Right ventricle myocardium superior (tissue), 1 donor: ENCODE measurements around the gene NDFIP1. TPM values are rescaled to one million over a fixed set of nuclear protein-coding genes. Genes with fewer than 3 reads are reported as not detected.
"Not testable (repeated sequence)": the region's sequence is repeated elsewhere in the genome, so short reads cannot be mapped to it uniquely, and the experiment has no call there.

Source experiments
- ATAC-seq: fragments of 200-7000 bp; cut with Tn5 transposase; one replicate; pipeline ENCODE4 v1.9.1; 2020; ENCODE audit warnings: mild to moderate bottlenecking; ENCODE audit not compliant: poor library complexity
- DNase-seq: peaks from one replicate; pipeline ENCODE4 v3.0.0-alpha.2; 2020
- intact Hi-C: fragments of 100-400 bp; cut with DNase I; formaldehyde crosslinking; loops from one replicate; pipeline ENCODE4 v1.11.2; 2022
- total RNA-seq: library from RNA; stranded (reverse); fragmentation: NEBNext Ultra II Directional; extraction: Animal tissue kit (Norgen Biotek cat#: 25700); gene quantifications from one replicate; pipeline ENCODE4 v1.2.1, GENCODE V29; 2021
- donor health status: DM: no; HTN: yes; CAD: no; lungs with severe emphysema.

The NDFIP1 gene
- total RNA-seq, 1 donor from 2014 or later, result 50.7 TPM

GRCh38 chr5:142087920-142088679 lies 20.5 kb upstream of the NDFIP1 start:
- no peak for ATAC-seq
- no peak for DNase-seq
- intact Hi-C loops, result no loop called here

- ATAC-seq, intact Hi-C loops, DNase-seq: not testable (repeated sequence)
These were observed 19.6 kb upstream of the NDFIP1 start for GRCh38 chr5:142088855-142089479.

DNA sequence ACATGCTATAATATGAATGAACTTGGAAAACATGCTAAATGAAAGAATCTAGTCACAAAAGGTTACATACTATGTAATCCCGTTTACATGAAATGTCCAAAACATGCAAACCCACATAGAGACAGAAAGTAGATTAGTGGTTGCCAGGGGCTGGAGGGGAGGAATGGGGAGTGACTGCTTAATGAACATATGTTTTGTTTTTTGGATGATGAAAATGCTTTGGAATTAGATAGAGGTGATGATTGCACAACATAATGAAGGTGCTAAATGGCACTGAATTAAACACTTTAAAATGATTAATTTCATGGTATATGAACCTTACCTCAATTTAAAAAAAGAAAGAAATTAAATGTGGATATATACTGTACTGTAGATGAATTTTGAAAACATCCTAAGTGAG lies 17.6 kb upstream of the NDFIP1 start:
- no peak for DNase-seq
- intact Hi-C loops, result no loop called here
- no peak for ATAC-seq

GRCh38 chr5:142091922-142092321 lies 16.7 kb upstream of the NDFIP1 start:
- intact Hi-C loops, result no loop called here
- no peak for DNase-seq
- ATAC-seq, result no peak

DNA sequence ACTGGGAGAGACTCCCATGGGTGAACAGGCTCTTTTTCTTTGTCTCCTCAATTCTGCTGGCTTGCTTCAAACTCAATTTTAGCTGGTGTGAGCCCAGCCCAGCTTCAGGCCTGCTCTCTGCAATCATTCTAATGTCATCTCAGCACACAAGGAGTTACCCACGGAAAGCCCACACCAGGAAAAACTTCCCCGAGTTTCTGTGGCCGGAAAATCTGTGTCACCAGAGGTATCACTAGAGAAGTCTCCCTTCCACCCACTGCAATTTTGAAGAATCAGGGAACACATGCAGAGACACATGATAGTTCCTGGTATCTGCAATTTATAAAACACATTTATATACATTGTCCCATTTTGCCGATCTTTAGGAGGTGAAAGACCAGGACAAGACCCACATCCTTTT lies 13.5 kb upstream of the NDFIP1 start:
- no peak for DNase-seq
- intact Hi-C loops, result no loop called here
- ATAC-seq, result peak; percentile 51

GRCh38 chr5:142095651-142096330 lies 12.8 kb upstream of the NDFIP1 start:
- intact Hi-C loops, result no loop called here
- DNase-seq, result no peak

DNA sequence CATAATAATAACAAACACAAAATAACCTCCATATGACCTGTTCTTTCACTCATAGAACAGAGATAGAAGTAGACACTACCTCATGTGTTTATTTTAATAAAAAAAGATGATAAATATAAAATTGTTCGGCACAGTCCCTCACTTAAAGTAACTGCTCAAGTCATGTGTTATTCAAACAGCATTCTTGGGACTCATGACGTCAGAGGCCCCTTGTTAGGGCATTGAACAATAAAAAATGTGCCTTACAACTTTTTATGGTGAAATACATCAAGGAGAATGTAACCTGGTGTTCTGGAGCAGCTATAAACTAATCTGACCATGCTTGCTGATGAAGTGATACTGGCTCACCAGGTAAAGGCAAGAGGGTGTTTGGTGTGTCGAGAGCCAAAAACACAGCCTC lies 12.2 kb upstream of the NDFIP1 start:
- ATAC-seq, result no peak
- DNase-seq, result no peak
- intact Hi-C loops, result no loop called here

More at GRCh38 chr5:142095651-142096330, 12.8 kb upstream of the NDFIP1 start:
- ATAC-seq, result peak; percentile 95

- ATAC-seq (no peak), DNase-seq (no peak)
- intact Hi-C loops, result no loop called here
These were observed 10.9 kb upstream of the NDFIP1 start for GRCh38 chr5:142097681-142098080.

- no peak for ATAC-seq
- DNase-seq, result no peak
- intact Hi-C loops, result no loop called here
These were observed 10.3 kb upstream of the NDFIP1 start for GRCh38 chr5:142098275-142098674.

- ATAC-seq (no peak), DNase-seq (no peak)
- intact Hi-C loops, result no loop called here
These were observed 9.6 kb upstream of the NDFIP1 start for GRCh38 chr5:142098931-142099330.

DNA sequence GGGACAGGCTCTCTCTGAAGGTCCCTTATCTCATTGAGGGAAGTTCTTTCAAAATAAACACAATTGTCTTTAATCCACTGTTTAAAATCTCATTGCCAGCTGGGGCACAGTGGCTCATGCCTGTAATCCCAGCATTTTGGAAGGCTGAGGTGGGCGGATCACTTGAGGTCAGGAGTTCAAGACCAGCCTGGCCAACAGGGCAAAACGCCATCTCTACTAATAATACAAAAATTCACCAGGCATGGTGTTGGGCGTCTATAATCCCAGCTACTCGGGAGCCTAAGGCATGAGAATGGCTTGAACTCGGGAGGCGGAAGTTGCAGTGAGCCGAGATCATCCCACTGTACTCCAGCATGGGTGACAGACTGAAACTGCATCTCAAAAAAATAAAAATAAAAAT lies 8.3 kb upstream of the NDFIP1 start:
- DNase-seq, result no peak
- intact Hi-C loops, result no loop called here
- no peak for ATAC-seq

GRCh38 chr5:142102980-142103740 lies 5.4 kb upstream of the NDFIP1 start:
- intact Hi-C loops, result no loop called here
- no peak for DNase-seq

DNA sequence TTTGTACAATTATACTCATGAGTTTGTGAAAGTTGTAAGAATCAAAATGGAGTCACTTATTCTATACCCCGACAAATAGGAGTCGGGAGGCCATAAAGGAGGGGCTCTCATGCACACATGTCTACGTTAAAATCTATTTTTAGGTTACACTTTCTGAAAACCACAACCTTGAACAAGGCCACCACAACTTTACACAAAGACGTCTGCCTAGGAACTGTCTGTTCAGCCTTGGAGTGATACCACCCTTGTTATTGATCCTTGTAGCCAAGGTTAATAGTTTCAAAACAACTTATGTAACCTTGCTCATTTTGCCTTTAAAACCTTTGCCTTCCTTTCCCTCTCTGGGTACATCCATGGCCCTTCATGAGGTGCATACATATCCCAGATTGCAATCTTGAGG lies 4.1 kb upstream of the NDFIP1 start:
- ATAC-seq (no peak), DNase-seq (no peak)
- intact Hi-C loops, result no loop called here

More at GRCh38 chr5:142102980-142103740, 5.4 kb upstream of the NDFIP1 start:
- ATAC-seq, result no peak

GRCh38 chr5:142106061-142106460 lies 2.5 kb upstream of the NDFIP1 start:
- no peak for DNase-seq
- ATAC-seq, result peak; percentile 11
- intact Hi-C loops, result loop anchor here (5.0 kb wide), 1 partner anchor 94 kb away; the partner anchor contains the start of gene GNPDA1

GRCh38 chr5:142107036-142107735 lies 1.4 kb upstream of the NDFIP1 start:
- ATAC-seq, result no peak
- intact Hi-C loops, result loop anchor here (5.0 kb wide), 1 partner anchor 95 kb away; the partner anchor contains the start of gene GNPDA1

GRCh38 chr5:142107736-142108431 lies 695 bp upstream of the NDFIP1 start:
- DNase-seq (no peak), ATAC-seq (no peak)
- intact Hi-C loops, result loop anchor here (5.0 kb wide), 1 partner anchor 96 kb away; the partner anchor contains the start of gene GNPDA1

More at GRCh38 chr5:142107036-142107735, 1.4 kb upstream of the NDFIP1 start:
- DNase-seq, result no peak

- no peak for DNase-seq
- peak; percentile 5 for ATAC-seq
- intact Hi-C loops, result loop anchor here (5.0 kb wide), 1 partner anchor 97 kb away; the partner anchor contains the start of gene GNPDA1
These were observed 909 bp downstream of the NDFIP1 start for GRCh38 chr5:142109331-142110045.
